ENCODE data around the gene PSAT1. TPM values are rescaled to one million over a fixed set of nuclear protein-coding genes. Genes with fewer than 3 reads are reported as not detected.

Gene PSAT1
- total and polyA plus RNA-seq, 2 of the 4 experiments (the other 2 are of a cell fraction): 77.2 to 88.4 TPM

- Histone ChIP-seq H2BK15ac (ENCODE audit: low read depth, low read length) (no peak overlapping the region), H2AFZ (replicated peaks; ENCODE audit: low read length, poor library complexity) (no peak overlapping the region), H2AK9ac (replicated peaks; ENCODE audit: low read depth, low read length, poor library complexity) (no peak overlapping the region), H2BK120ac (ENCODE audit: low read depth, low read length) (no peak overlapping the region), H3K23ac (ENCODE audit: low read depth, low read length) (no peak overlapping the region), H2BK5ac (ENCODE audit: low read depth, low read length, poor library complexity, severe bottlenecking) (no peak overlapping the region), H3K4ac (ENCODE audit: low read depth, low read length) (no peak overlapping the region), H3K4me2 (ENCODE audit: low read depth, low read length) (no peak overlapping the region), H3K27ac (ENCODE audit: insufficient read depth, low read length) (no peak overlapping the region), H3K9me3 (ENCODE audit: control insufficient read depth, insufficient read depth, low read length) (no peaks in the 10 kb centered on the region), H4K20me1 (ENCODE audit: insufficient read depth, low read length) (no peaks in the 10 kb centered on the region), H3K79me1 (ENCODE audit: low read depth in 1 of 2, low read length in 2 of 2) (no peaks in the 10 kb centered on the region), H3K9me1 (ENCODE audit: insufficient read depth, low read length) (no peaks in the 10 kb centered on the region), H3K4me1 (ENCODE audit: control insufficient read depth, insufficient read depth, low read length) (no peaks in the 10 kb centered on the region), H4K8ac (ENCODE audit: low read depth in 2 of 2, low read length in 2 of 2) (no peak overlapping the region), H3K18ac (ENCODE audit: low read depth, low read length) (no peak overlapping the region), H3K14ac (replicated peaks; ENCODE audit: low read depth, low read length) (no peak overlapping the region), H4K5ac (ENCODE audit: low read depth, low read length) (no peak overlapping the region), H2AK5ac (ENCODE audit: low read depth, low read length) (no peak overlapping the region), H3K27me3 (ENCODE audit: control insufficient read depth, insufficient read depth, low read length) (no peaks in the 10 kb centered on the region), H2BK20ac (ENCODE audit: low read depth, low read length) (no peak overlapping the region), H3K4me3 (ENCODE audit: insufficient read depth, low read depth, low read length) (no peak overlapping the region), H3K56ac (ENCODE audit: extremely low read depth, insufficient read depth, low read length) (no peak overlapping the region), H4K91ac (ENCODE audit: insufficient read depth, low read depth, low read length) (no peak overlapping the region), H3K36me3 (ENCODE audit: control insufficient read depth, insufficient read depth, low read length) (no peaks in the 10 kb centered on the region), H3K9ac (ENCODE audit: low read depth, low read length) (no peak overlapping the region)
- TF ChIP-seq CEBPB (IDR thresholded peaks at IDR 0.05; ENCODE audit: low read depth, low read length): no peak
- no peak for TF ChIP-seq RCOR1 (IDR thresholded peaks at IDR 0.05; ENCODE audit: insufficient replicate concordance, low read length)
- TF ChIP-seq FOS (IDR thresholded peaks at IDR 0.05; ENCODE audit: low read depth, low read length): no peak
- TF ChIP-seq USF2 (IDR thresholded peaks at IDR 0.05; ENCODE audit: low read depth, low read length): no peak
- no peak for TF ChIP-seq SMC3 (IDR thresholded peaks at IDR 0.05; ENCODE audit: low read depth, low read length)
- TF ChIP-seq ELK1 (IDR thresholded peaks at IDR 0.05; ENCODE audit: borderline replicate concordance, low read depth, low read length): no peak
- no peak for TF ChIP-seq MXI1 (IDR thresholded peaks at IDR 0.05; ENCODE audit: borderline replicate concordance, low read depth, low read length)
- no peak for TF ChIP-seq MAZ (IDR thresholded peaks at IDR 0.05; ENCODE audit: borderline replicate concordance, low read depth, low read length)
- TF ChIP-seq RFX5 (IDR thresholded peaks at IDR 0.05; ENCODE audit: low read depth, low read length): no peak
- TF ChIP-seq BHLHE40 (IDR thresholded peaks at IDR 0.05; ENCODE audit: low read depth, low read length): no peak
- no peak for TF ChIP-seq CTCF (conservative IDR thresholded peaks at IDR 0.05; ENCODE audit: low read depth, low read length)
- TF ChIP-seq CHD1 (IDR thresholded peaks at IDR 0.05; ENCODE audit: low read depth, low read length): no peak
- no peak for TF ChIP-seq NFE2L2 (IDR thresholded peaks at IDR 0.05; ENCODE audit: low read depth, low read length)
- no peak for TF ChIP-seq POLR2A (IDR thresholded peaks at IDR 0.05; ENCODE audit: low read depth, low read length)
- no peak for TF ChIP-seq MAFK (IDR thresholded peaks at IDR 0.05; ENCODE audit: low read depth, low read length)
- no peak for TF ChIP-seq RAD21 (IDR thresholded peaks at IDR 0.05; ENCODE audit: low read length)
- POLR2A ChIA-PET (ENCODE audit: unreplicated experiment): no interaction called here
- BruUV-seq (replicated peaks): no TSS peak
- no CpG with 5 or more reads among the region's 1 CpG for WGBS, 2 experiments (ENCODE audit: extremely low coverage in 2 of 2, insufficient read length in 1 of 2)
- DNase-seq (no peak), ATAC-seq (ENCODE audit: low read depth) (no peak)
- dilution Hi-C loops (cut with HindIII; ENCODE audit: low sequenced_read_pairs, unreplicated experiment) (no loop called here), in situ Hi-C loops (cut with MboI; ENCODE audit: low sequenced_read_pairs) (no loop called here), intact Hi-C loops (cut with micrococcal nuclease) (no loop called here)
- CTCF ChIA-PET: no interaction called here
Measured at GRCh38 chr9:78289474-78289873, 7.5 kb upstream of the PSAT1 start.

Data from IMR-90 (cell line).